PC-9 (cell line): ENCODE data around the gene ARL6. TPM values are rescaled to one million over a fixed set of nuclear protein-coding genes. Genes with fewer than 3 reads are reported as not detected.

ENCODE experiments used
- BruUV-seq: library from RNA; stranded (reverse); fragments of 400-500 nt; replicated peaks from 2 replicates; lab custom pipeline; 2021; lab: Mats Ljungman, UMichigan
- CTCF ChIA-PET: fragments of 300-600 bp; sonication (Branson Sonifier 250); formaldehyde crosslinking; loops from one replicate; lab custom pipeline; 2022; ENCODE audit warnings: antibody characterized with exemption; lab: Charles Lee
- POLR2A ChIA-PET: fragments of 300-600 bp; sonication (Branson Sonifier 250); formaldehyde crosslinking; loops from one replicate; lab custom pipeline; 2022; ENCODE audit warnings: antibody characterized with exemption; ENCODE audit not compliant: unreplicated experiment; lab: Charles Lee
- DNase-seq, 2 experiments: peaks; one replicate each; pipeline versions ENCODE4 v3.0.0 to v3.0.0-alpha.2; 2015 to 2022; ENCODE audit warnings: mixed read lengths in 1 of 2
- H2AFZ ChIP-seq: fragments of 200-600 bp; sonication (generic); 2 replicates; pipeline ENCODE4 v1.8.1; 2017; ENCODE audit warnings: antibody characterized with exemption
- H3F3A ChIP-seq: fragments of 200-600 bp; sonication (generic); 2 replicates; pipeline ENCODE4 v1.8.1; 2017; ENCODE audit warnings: antibody characterized with exemption, mild to moderate bottlenecking, low read depth; ENCODE audit not compliant: insufficient read depth
- H3K27ac ChIP-seq: fragments of 200-600 bp; sonication (generic); 2 replicates; pipeline ENCODE4 v1.6.1; 2016; ENCODE audit warnings: mixed run types
- H3K27me3 ChIP-seq: fragments of 200-600 bp; sonication (generic); 2 replicates; pipeline ENCODE4 v1.6.1; 2016; ENCODE audit warnings: low read depth, mixed run types; ENCODE audit not compliant: insufficient read depth
- H3K36me3 ChIP-seq: fragments of 200-600 bp; sonication (generic); 2 replicates; pipeline ENCODE4 v1.6.1; 2016; ENCODE audit warnings: low read depth, mixed run types
- H3K4me1 ChIP-seq: fragments of 200-600 bp; sonication (generic); replicated peaks from 2 replicates; pipeline ENCODE4 v1.6.1; 2016; ENCODE audit warnings: mixed run types; ENCODE audit not compliant: insufficient read depth
- H3K4me2 ChIP-seq: fragments of 200-600 bp; sonication (generic); 2 replicates; pipeline ENCODE4 v1.6.1; 2017; ENCODE audit warnings: mixed run types
- H3K4me3 ChIP-seq: fragments of 200-600 bp; sonication (generic); 2 replicates; pipeline ENCODE4 v1.6.1; 2016; ENCODE audit warnings: mixed run types
- H3K79me2 ChIP-seq: fragments of 200-600 bp; sonication (generic); 2 replicates; pipeline ENCODE4 v1.6.1; 2017; ENCODE audit warnings: low read depth, mixed run types
- H3K9me2 ChIP-seq: fragments of 200-600 bp; sonication (generic); 2 replicates; pipeline ENCODE4 v1.8.1; 2017; ENCODE audit warnings: mild to moderate bottlenecking; ENCODE audit not compliant: insufficient read depth
- H3K9me3 ChIP-seq: fragments of 200-600 bp; sonication (generic); 2 replicates; pipeline ENCODE4 v1.8.1; 2016; ENCODE audit warnings: low read depth; ENCODE audit not compliant: insufficient read depth
- H4K20me1 ChIP-seq: fragments of 200-600 bp; sonication (generic); 2 replicates; pipeline ENCODE4 v1.8.1; 2017; ENCODE audit not compliant: insufficient read depth
- CTCF ChIP-seq: fragments of 200-600 bp; sonication (generic); conservative IDR thresholded peaks from 2 replicates; pipeline ENCODE4 v1.6.1; 2017; ENCODE audit warnings: mixed run types, antibody characterized with exemption, mild to moderate bottlenecking, moderate library complexity
- EZH2 ChIP-seq: fragments of 200-600 bp; sonication (generic); IDR thresholded peaks from 2 replicates; pipeline ENCODE4 v1.8.0; 2017; ENCODE audit warnings: antibody characterized with exemption, low read depth
- intact Hi-C: fragments of 100-400 bp; cut with micrococcal nuclease; formaldehyde crosslinking; loops from one replicate; pipeline ENCODE4 v1.10.0; 2022; ENCODE audit not compliant: unreplicated experiment
- total RNA-seq: library from RNA; stranded (reverse); gene quantifications from 2 replicates; pipeline ENCODE4 v1.2.3, GENCODE V29; 2021

Gene ARL6
- total RNA-seq, 1 experiment from 2014 or later, result 14.6 TPM

DNA sequence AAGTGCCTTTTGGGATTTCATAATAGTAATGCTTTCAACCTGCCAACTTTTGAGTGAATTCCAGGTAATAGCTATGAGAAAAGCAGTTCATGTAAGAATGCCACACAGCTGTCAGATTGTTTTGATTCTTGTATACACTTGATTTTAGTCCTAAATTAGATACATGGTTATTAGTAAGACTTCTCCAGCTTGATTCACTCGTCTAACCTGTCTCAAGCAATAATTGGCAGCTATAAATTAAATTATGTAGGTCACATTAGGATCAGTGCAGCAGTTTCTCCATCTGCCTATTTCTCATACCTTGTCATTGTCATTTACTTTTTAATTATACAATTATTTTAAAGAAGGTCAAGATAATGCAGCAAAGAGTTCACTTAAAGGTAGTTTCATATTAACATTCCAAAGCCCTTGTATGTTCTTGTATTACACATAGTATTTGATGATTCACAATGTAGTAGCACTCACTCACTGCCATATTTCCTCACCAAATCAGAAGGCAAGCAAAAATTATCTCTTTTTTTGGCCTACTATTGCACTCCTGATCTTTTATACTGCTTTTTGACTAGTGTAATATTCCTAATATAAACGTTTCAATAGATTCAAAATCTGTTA is 46.3 kb downstream of the ARL6 start:
- H3K9me2 ChIP-seq, result no peaks in the 10 kb centered on the region; the same call in 1 of the 2 replicates
- H3F3A ChIP-seq, result no peaks in the 10 kb centered on the region; the same call in 1 of the 2 replicates
- POLR2A ChIA-PET, result no interaction called here
- H4K20me1 ChIP-seq, result no peaks in the 10 kb centered on the region
- peak in 1 of 2 experiments; percentile 59 for DNase-seq
- peaks cover 19% of the 10 kb centered on the region for H3K4me1 ChIP-seq
- H2AFZ ChIP-seq, result no peak overlapping the region
- H3K4me3 ChIP-seq, result no peak overlapping the region
- H3K79me2 ChIP-seq, result no peaks in the 10 kb centered on the region
- H3K4me2 ChIP-seq, result no peak overlapping the region
- CTCF ChIA-PET, result interaction anchor here (0.6 kb wide), 1 partner anchor 42 kb away, joined by 3 read pairs; no protein-coding TSS in a partner anchor
- intact Hi-C loops, result no loop called here
- no peaks in the 10 kb centered on the region for H3K36me3 ChIP-seq
- no peaks in the 10 kb centered on the region; the same call in 1 of the 2 replicates for H3K9me3 ChIP-seq
- no peak overlapping the region for H3K27ac ChIP-seq
- TF ChIP-seq EZH2, result no peak
- TF ChIP-seq CTCF, result no peak
- no TSS peak for BruUV-seq
- no peaks in the 10 kb centered on the region for H3K27me3 ChIP-seq

GRCh38 chr3:97815149-97815917 is 50.8 kb downstream of the ARL6 start:
- Histone ChIP-seq H4K20me1 (no peaks in the 10 kb centered on the region), H3F3A (no peaks in the 10 kb centered on the region; the same call in 1 of the 2 replicates), H3K9me3 (no peaks in the 10 kb centered on the region; the same call in 1 of the 2 replicates), H3K27ac (peak overlapping the region; percentile 36), H3K36me3 (no peaks in the 10 kb centered on the region), H3K27me3 (no peaks in the 10 kb centered on the region), H3K4me1 (peaks cover 23% of the 10 kb centered on the region), H2AFZ (no peak overlapping the region), H3K9me2 (no peaks in the 10 kb centered on the region; the same call in 1 of the 2 replicates), H3K4me3 (no peak overlapping the region), H3K4me2 (peak overlapping the region; percentile 30), H3K79me2 (no peaks in the 10 kb centered on the region)
- intact Hi-C loops, result no loop called here
- DNase-seq, result peak; percentile 66 to 88
- ChIA-PET POLR2A (interaction anchor here (0.6 to 0.7 kb wide), 2 partner anchors 163 to 1606 kb away, joined by 4 read pairs; no protein-coding TSS in a partner anchor), CTCF (interaction anchor here (0.7 kb wide), 1 partner anchor 215 kb away, joined by 3 read pairs; no protein-coding TSS in a partner anchor)
- TF ChIP-seq EZH2, result no peak
- no peak for TF ChIP-seq CTCF
- BruUV-seq, result no TSS peak

DNA sequence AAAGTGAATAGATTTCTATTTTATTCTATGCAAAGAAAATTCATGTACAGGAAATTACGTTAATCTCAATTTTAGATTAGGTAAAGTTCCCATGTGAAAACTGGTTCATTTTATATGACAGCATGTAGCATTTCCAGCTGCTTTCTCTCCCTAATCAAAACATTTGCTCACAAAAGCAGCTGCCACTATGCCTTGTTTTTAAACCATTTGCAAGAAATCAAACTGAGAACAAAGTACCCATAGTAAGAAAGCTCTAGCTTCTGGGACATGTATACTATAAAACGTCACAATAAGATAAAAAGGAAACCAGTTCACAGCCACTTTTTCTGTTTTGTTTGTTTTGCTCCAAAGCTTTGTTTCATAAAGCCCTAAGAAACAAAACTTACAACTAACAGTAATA is 52.3 kb downstream of the ARL6 start:
- TF ChIP-seq CTCF, result no peak
- no peak for TF ChIP-seq EZH2
- no peak overlapping the region for H2AFZ ChIP-seq
- H3K27me3 ChIP-seq, result no peaks in the 10 kb centered on the region
- no peaks in the 10 kb centered on the region for H4K20me1 ChIP-seq
- ChIA-PET CTCF (interaction anchor here (0.6 kb wide), 1 partner anchor 180 kb away, joined by 3 read pairs; no protein-coding TSS in a partner anchor), POLR2A (interaction anchor here (0.6 kb wide), 1 partner anchor 147 kb away, joined by 6 read pairs; no protein-coding TSS in a partner anchor)
- H3K4me2 ChIP-seq, result no peak overlapping the region
- intact Hi-C loops, result no loop called here
- H3K9me3 ChIP-seq, result no peaks in the 10 kb centered on the region; the same call in 1 of the 2 replicates
- no peaks in the 10 kb centered on the region for H3K79me2 ChIP-seq
- H3K4me1 ChIP-seq, result peaks cover 21% of the 10 kb centered on the region
- no peak overlapping the region for H3K4me3 ChIP-seq
- H3K36me3 ChIP-seq, result no peaks in the 10 kb centered on the region
- DNase-seq, result no peak
- H3F3A ChIP-seq, result peaks cover 11% of the 10 kb centered on the region; the same call in 1 of the 2 replicates
- no TSS peak for BruUV-seq
- no peak overlapping the region for H3K27ac ChIP-seq
- H3K9me2 ChIP-seq, result no peaks in the 10 kb centered on the region; the same call in 1 of the 2 replicates
